Uterus (tissue), 4 donors: ENCODE measurements around the gene C17orf113. TPM values are rescaled to one million over a fixed set of nuclear protein-coding genes. Genes with fewer than 3 reads are reported as not detected.

Experiments used
- DNase-seq, 2 donors: peaks; one replicate each; pipeline ENCODE4 v3.0.0-alpha.2; 2019 to 2020
- H3K27ac ChIP-seq, 2 donors: fragments of 200-600 bp; sonication (generic); 1 replicate in 1 of 2; 2 replicates in 1 of 2; pipeline ENCODE4 v1.5.1; 2016 to 2018
- H3K27me3 ChIP-seq, 2 donors: fragments of 200-600 bp; sonication (generic); one replicate each; pipeline ENCODE4 v1.5.1; 2018 to 2019; ENCODE audit warnings: control low read depth in 1 of 2
- H3K36me3 ChIP-seq, 2 donors: fragments of 200-600 bp; sonication (generic); one replicate each; pipeline ENCODE4 v1.5.1; 2019; ENCODE audit warnings: control low read depth in 1 of 2
- H3K4me1 ChIP-seq, 2 donors: fragments of 200-600 bp; sonication (generic); one replicate each; pipeline ENCODE4 v1.5.1; 2018 to 2019; ENCODE audit warnings: control low read depth in 1 of 2
- H3K4me3 ChIP-seq, 2 donors: fragments of 200-600 bp; sonication (generic); 1 replicate in 1 of 2; 2 replicates in 1 of 2; pipeline ENCODE4 v1.5.1; 2018 to 2019; ENCODE audit warnings: mild to moderate bottlenecking in 1 of 2
- H3K9me3 ChIP-seq, 2 donors: fragments of 200-600 bp; sonication (generic); one replicate each; pipeline ENCODE4 v1.5.1; 2019; ENCODE audit warnings: control low read depth in 1 of 2
- POLR2A ChIP-seq, 2 donors: fragments of 450-650 bp; IDR thresholded peaks; one replicate each; pipeline ENCODE4 v1.6.1; 2016; ENCODE audit warnings: antibody characterized with exemption in 2 of 2, mild to moderate bottlenecking in 1 of 2, moderate library complexity in 1 of 2
- intact Hi-C: fragments of 100-400 bp; cut with DNase I; formaldehyde crosslinking; loops from one replicate; pipeline ENCODE4 v1.15.1; 2023; ENCODE audit warnings: low total_unique reads
- total RNA-seq, 4 donors: library from RNA; depleted of rRNA in 3 of 4; stranded (reverse); fragments of >200 nt in 3 of 4; gene quantifications; one replicate each; pipeline versions ENCODE4 v1.1.0 to v1.2.4, GENCODE V29; 2014 to 2023
- TF ChIP-seq, protein P1 (sequence below), 4 experiments: fragments of 200-600 bp in 2 of 4; fragments of 450-650 bp in 2 of 4; sonication (generic) in 2 of 4; IDR thresholded peaks; one replicate each; pipeline ENCODE4 v1.5.1; 2016 to 2019; ENCODE audit warnings: antibody characterized with exemption in 4 of 4, mild to moderate bottlenecking in 2 of 4, moderate library complexity in 1 of 4
- donor health status: DM: yes; HTN: yes; CAD: no.

C17orf113 gene
- total RNA-seq, 4 donors from 2014 or later = 0.77 to 3.3 (median 2.1) TPM; not detected in 1

GRCh38 chr17:41988418-41988817, 62.0 kb downstream of the C17orf113 start:
- Histone ChIP-seq H3K27ac (no peak overlapping the region), H3K4me3 (no peak overlapping the region), H3K27me3 (no peaks in the 10 kb centered on the region), H3K9me3 (no peaks in the 10 kb centered on the region), H3K36me3 (no peaks in the 10 kb centered on the region), H3K4me1 (no peaks in the 10 kb centered on the region)
- no peak for DNase-seq
- intact Hi-C loops = no loop called here
- no peak for TF ChIP-seq POLR2A (IDR thresholded peaks at IDR 0.05)
- TF ChIP-seq, protein P1, sequence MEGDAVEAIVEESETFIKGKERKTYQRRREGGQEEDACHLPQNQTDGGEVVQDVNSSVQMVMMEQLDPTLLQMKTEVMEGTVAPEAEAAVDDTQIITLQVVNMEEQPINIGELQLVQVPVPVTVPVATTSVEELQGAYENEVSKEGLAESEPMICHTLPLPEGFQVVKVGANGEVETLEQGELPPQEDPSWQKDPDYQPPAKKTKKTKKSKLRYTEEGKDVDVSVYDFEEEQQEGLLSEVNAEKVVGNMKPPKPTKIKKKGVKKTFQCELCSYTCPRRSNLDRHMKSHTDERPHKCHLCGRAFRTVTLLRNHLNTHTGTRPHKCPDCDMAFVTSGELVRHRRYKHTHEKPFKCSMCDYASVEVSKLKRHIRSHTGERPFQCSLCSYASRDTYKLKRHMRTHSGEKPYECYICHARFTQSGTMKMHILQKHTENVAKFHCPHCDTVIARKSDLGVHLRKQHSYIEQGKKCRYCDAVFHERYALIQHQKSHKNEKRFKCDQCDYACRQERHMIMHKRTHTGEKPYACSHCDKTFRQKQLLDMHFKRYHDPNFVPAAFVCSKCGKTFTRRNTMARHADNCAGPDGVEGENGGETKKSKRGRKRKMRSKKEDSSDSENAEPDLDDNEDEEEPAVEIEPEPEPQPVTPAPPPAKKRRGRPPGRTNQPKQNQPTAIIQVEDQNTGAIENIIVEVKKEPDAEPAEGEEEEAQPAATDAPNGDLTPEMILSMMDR (IDR thresholded peaks at IDR 0.05) = no peak

Other genes with a start within 250 kb of the C17orf113 start
- 10 to 100 TPM in 3 of 4 donors, 1 to 10 TPM in 1; 10.0 to 67.0 (median 35.1) TPM for gene P3H4, start 238.7 kb downstream of the C17orf113 start, total RNA-seq
- gene FKBP10, start 237.6 kb downstream of the C17orf113 start, total RNA-seq = 100 to 1,000 TPM in 2 of 4 donors, 10 to 100 TPM in 2; 22.9 to 226 (median 89.5) TPM
- gene NT5C3B, start 214.4 kb downstream of the C17orf113 start, total RNA-seq = 10 to 100 TPM; 32.5 to 77.9 (median 68.1) TPM
- gene KLHL10, start 212.8 kb downstream of the C17orf113 start, total RNA-seq = 1 to 10 TPM in 1 of 4 donors, under 1 TPM in 1, not detected in 2; 0.70 to 1.2 TPM
- gene KLHL11, start 185.2 kb downstream of the C17orf113 start, total RNA-seq = 10 to 100 TPM; 19.7 to 73.3 (median 38.5) TPM
- gene ACLY, start 131.7 kb downstream of the C17orf113 start, total RNA-seq = 100 to 1,000 TPM in 1 of 4 donors, 10 to 100 TPM in 3; 30.0 to 108 (median 67.3) TPM
- gene ODAD4, start 120.0 kb downstream of the C17orf113 start, total RNA-seq = 1 to 10 TPM in 3 of 4 donors, not detected in 1; 1.8 to 3.2 (median 3.2) TPM
- gene CNP, start 83.8 kb downstream of the C17orf113 start, total RNA-seq = 10 to 100 TPM; 10.2 to 74.7 (median 40.2) TPM
- gene DNAJC7, start 33.2 kb downstream of the C17orf113 start, total RNA-seq = 100 to 1,000 TPM in 1 of 4 donors, 10 to 100 TPM in 3; 25.1 to 107 (median 53.1) TPM
- gene NKIRAS2, start 30.5 kb downstream of the C17orf113 start, total RNA-seq = 10 to 100 TPM in 3 of 4 donors, 1 to 10 TPM in 1; 2.4 to 35.4 (median 26.8) TPM
- gene ZNF385C, start 47.9 kb upstream of the C17orf113 start, total RNA-seq = 1 to 10 TPM in 1 of 4 donors, under 1 TPM in 1, not detected in 2; 0.48 to 1.0 TPM
- gene DHX58, start 62.1 kb upstream of the C17orf113 start, total RNA-seq = 10 to 100 TPM; 12.9 to 21.3 (median 16.2) TPM
- 10 to 100 TPM; 20.9 to 80.9 (median 39.2) TPM for gene KAT2A, start 70.8 kb upstream of the C17orf113 start, total RNA-seq
- gene HSPB9, start 72.2 kb upstream of the C17orf113 start, total RNA-seq = under 1 TPM in 1 of 4 donors, not detected in 3; 0.28 TPM
- 100 to 1,000 TPM in 1 of 4 donors, 10 to 100 TPM in 3; 51.7 to 105 (median 68.0) TPM for gene RAB5C, start 104.4 kb upstream of the C17orf113 start, total RNA-seq
- under 1 TPM in 1 of 4 donors, not detected in 3; 0.55 TPM for gene KCNH4, start 130.5 kb upstream of the C17orf113 start, total RNA-seq
- gene HCRT, start 134.9 kb upstream of the C17orf113 start, total RNA-seq = 1 to 10 TPM in 1 of 4 donors, not detected in 3; 1.0 TPM
- gene GHDC, start 143.9 kb upstream of the C17orf113 start, total RNA-seq = 10 to 100 TPM in 2 of 4 donors, 1 to 10 TPM in 2; 8.2 to 26.8 (median 17.5) TPM
- 100 to 1,000 TPM in 3 of 4 donors, 10 to 100 TPM in 1; 72.1 to 187 (median 144) TPM for gene STAT5B, start 225.8 kb upstream of the C17orf113 start, total RNA-seq
- gene STAT5A, start 237.9 kb upstream of the C17orf113 start, total RNA-seq = 10 to 100 TPM; 30.7 to 69.2 (median 33.9) TPM